GM18502 (cell line): ENCODE measurements around the gene NPR2.

Source experiments
- ATAC-seq: cut with Tn5 transposase; IDR thresholded peaks from one replicate; pipeline ENCODE4 v1.9.1; 2021; ENCODE audit warnings: mild to moderate bottlenecking; ENCODE audit not compliant: unreplicated experiment, poor library complexity

The NPR2 gene

DNA sequence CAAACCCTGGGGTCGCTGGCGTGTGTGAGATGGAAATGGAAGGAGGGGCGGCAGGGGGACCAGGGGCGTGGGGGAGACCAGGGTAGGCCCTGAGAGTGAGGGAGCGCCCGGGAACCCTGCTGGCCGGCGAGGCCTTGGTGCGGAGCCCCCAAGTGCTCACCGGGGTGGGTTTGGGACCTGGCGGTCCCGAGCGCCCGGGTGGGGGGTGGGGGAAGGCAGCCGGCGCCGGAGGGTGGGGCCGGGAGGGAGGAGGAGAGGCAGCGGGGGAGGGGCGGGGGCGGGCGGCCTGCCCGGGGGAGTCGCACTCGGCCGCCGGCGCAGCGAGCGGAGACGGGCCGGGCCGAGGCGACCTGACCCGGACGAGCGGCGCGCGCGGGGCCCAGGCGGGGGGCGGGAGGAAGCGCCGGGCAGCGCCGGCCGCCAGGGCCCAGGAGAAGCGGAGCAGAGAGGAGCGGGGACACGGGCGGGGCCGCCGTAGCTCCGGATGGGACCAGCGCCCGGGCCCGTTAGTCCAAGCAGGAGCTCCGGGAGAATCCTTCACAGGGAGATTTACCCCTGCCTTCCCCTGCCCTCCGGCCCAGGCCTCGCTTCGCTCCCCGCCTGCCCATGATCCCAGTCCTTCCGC lies at the start of gene NPR2:
Gene NPR2, plus strand, starts transcription at position 295 of the 625 bp plus-strand sequence. CDS start 818 bp downstream, outside the sequence.
- no peak for ATAC-seq

GRCh38 chr9:35741740-35742139 lies 49.7 kb upstream of the NPR2 start:
- ATAC-seq: no peak

- ATAC-seq: no peak
These were observed 47.9 kb upstream of the NPR2 start for GRCh38 chr9:35743452-35743851.

DNA sequence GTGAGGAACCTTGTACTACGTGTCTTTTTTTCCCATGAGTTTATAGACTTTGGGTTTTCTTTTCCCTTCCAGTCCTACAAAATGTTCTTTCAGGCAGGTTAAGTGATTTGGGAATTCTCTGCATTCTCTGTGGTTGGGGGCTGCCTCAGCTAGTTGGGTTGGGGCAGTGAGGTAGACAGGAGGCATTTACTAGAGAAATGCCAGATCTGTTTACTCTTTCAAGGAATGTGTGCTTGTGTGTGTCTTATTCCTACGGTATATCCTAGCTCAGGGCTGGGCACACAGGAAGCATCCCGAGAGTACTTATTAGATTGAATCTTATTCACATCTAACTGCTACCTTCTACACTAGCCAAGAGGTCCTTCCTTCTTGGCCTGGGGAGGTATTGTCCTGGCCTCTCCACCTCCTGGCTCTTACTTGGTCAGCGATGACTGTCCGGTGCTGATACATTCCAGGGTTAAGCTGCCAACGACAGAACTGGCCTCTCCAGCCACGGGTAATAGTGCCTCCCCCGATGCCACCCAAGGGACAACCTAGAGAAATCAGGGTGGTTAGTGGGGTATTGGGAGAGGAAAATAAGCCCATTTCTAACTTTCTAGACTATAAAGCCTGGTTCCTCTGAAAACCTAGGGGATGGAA lies 47.4 kb upstream of the NPR2 start:
- no peak for ATAC-seq

GRCh38 chr9:35745569-35745968 lies 45.8 kb upstream of the NPR2 start:
- no peak for ATAC-seq

- no peak for ATAC-seq
These were observed 44.8 kb upstream of the NPR2 start for GRCh38 chr9:35746583-35746982.

DNA sequence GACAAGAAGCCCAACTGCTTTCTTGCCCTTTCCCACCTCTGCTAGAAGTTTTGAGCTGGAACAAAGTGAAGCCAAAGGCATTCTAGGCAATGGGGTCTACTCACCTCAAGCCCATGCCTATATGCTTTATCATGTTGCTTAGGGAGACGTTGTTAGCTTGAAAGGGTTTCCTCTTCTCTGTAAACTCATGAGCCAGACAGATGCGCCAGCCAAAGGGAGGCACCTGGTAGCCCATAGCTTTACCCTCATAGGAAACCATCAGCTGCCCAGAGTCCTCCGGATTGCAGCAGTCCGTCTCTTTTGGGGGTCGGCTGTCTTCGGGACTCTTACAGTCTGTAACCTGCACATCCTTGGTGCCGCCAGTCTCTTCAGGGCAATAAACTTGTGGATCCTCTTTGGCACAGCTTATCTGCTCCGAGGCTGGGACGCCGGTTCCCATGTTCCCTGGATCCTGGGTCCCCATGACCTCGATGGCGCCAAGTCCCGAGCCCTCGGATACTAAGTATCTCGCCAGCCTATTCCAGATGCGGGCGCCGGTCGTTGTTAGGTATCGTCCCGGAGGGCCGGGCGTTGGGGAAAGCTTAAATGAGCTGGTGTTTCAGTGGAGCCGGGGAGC lies 43.0 kb upstream of the NPR2 start:
- no peak for ATAC-seq

DNA sequence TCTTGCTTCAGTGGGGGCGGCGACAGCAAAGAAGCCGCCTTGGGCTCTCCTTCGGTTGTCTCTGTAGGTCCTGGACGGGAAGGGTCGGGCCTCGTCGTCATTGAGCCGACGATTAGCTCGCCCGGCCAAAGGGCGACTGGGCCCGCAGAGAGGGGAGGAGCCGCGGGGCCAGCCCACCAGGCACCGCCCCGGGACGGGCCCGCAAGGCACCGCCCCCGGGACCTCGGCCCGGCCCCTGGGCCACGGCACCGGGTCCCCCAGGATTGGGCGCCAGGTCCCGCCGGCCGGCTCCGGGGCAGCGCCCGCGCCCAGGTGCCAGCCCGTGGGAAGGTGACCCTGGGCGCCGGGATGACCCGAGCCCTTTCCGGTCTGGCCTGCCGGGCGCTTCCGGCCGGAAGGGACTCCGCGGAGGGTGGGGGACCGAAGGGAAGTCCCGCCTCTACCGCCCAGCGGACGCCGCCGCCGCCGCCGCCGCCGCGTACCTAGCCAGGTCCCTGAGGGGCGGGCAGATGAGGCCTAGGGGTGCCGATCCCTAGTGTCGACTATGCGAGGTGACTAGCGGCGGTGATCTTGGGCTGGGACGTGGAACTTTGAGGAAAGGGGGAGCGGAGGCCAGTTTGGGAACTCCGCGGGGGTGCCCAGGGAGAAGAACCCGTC lies 42.4 kb upstream of the NPR2 start, which contains the start of the genes GBA2 and RGP1:
Gene GBA2, minus strand, starts transcription at position 371 of the 657 bp plus-strand sequence. CDS start 524 bp downstream, outside the sequence.
Gene RGP1, plus strand, starts transcription at position 430 of the 657 bp plus-strand sequence. CDS start 469 bp downstream, outside the sequence.
- ATAC-seq: peak; percentile 83

- ATAC-seq: peak; percentile 27
These were observed 41.7 kb upstream of the NPR2 start for GRCh38 chr9:35749515-35750255.

- no peak for ATAC-seq
These were observed 41.2 kb upstream of the NPR2 start for GRCh38 chr9:35750256-35750531.

GRCh38 chr9:35753466-35753865 lies 37.9 kb upstream of the NPR2 start:
- no peak for ATAC-seq

DNA sequence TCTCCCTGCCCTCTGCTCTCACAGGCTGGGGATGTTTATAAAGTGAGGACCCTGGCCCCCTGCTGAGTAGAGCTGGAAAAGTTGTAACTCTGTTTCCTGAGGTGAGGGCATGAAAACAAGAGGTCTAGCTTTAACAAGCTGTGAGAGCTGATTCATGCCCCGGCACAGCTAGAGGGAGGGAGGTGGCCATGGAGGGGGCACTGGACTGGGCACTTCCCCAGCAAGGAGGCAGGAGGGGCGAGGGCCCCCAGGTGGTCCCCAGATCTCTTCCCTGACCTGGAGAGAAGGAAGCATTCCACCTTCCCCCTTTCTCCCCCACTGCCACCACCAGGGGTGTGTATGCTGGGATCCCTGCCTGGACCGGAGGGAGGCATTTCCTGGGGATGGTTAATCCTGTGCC lies 37.1 kb upstream of the NPR2 start, which contains the start of gene MSMP:
Gene MSMP, minus strand, starts transcription at position 13 of the 400 bp plus-strand sequence. CDS start 147 bp downstream, outside the sequence.
- ATAC-seq: no peak

GRCh38 chr9:35755071-35755470 lies 36.3 kb upstream of the NPR2 start:
- no peak for ATAC-seq

DNA sequence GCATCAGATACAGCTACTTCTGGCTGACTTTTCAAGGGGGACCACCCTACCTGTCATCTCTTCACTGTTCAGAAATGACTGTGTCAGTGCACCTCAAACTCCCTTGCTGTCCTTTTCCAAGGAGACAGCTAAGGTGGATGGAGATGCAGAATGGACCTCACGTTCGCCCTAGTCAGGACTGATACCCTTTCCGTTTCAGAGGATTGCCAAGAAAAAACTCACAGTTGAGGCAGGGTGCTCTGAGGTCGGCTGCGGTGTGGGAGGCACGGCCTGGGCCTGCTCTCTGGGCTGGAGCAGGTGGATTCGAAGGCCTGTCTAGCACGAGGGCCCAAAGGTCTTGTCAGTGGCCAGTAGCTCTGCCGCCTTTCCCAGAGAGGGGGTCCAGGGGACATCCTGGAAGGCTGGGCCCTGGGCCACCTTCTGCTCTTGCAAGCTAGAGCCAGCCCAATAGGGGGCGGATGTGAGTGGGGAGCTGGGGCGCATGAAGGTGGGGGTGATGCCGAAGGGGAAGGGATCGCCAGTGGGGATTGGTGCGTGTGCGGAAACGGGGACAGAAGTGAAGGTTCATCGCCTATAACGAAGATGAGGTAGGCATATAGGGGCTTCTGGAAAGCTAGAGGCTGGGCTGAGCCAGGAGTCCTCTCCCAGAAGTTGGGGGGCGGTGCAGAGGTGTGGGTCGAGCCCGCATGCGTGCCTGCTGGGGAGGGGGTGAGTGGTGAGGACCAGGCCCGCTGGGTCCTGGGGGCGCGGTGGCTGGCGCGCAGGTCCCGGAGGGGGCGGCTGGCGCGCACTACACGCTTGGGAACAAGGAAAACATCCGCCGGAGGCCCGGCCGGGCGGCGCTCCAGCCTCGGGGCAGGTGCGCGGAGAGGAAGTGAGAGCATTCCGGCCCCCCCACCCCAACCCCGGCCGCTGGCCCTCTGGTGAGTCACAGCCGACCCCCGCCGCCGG lies 34.8 kb upstream of the NPR2 start:
- peak; percentile 63 for ATAC-seq

DNA sequence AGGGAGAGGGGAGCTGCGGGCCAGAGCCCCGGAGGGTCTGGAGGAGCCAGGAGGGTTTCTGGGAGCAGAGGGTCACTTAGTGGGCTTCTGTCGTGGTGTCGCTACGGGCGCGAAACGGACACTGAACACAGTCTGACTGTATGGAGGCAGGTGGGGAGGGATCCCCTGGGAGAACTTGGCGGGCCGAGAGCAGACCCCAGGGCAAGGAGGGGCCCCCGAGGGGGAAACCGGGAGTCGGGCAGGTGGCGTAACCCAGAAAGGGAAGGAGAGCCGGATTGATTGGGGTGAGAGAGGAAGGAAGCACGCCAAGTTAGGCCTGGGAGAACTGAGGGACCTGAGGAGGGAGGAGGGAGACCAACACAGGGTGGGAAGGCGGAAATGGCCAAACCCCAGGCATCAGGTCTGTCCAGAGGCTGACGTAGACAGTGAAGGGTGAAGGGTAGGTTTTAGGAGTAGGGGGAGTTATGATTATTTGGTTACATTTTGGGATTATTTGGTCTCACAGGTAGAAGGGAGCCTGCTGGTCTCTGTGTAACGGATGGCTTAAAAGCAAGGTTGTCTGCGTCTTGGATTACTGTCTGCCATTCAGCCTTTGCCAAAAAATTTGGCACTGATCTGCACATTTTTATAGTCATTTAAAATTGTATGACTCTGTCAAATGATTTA lies 34.0 kb upstream of the NPR2 start:
- ATAC-seq: peak; percentile 55

DNA sequence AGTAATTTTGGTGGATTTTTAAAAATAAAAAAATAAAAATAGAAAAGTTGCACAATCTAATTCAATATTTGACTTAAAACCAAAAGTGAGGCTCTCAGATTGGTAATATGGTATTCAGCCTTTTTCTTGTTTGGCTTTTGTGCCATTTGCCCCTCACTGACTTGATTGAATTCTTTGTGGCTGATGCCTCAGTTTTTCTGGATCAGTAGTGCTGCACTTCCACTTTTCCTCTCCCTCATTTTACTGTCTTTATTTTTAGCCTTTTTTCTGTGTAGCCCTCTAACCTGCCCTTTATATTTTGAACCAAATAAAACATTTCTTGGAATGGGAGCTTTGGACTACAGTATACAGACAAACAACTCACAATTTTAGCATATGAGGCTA lies 33.5 kb upstream of the NPR2 start:
- no peak for ATAC-seq

- no peak for ATAC-seq
These were observed 32.8 kb upstream of the NPR2 start for GRCh38 chr9:35758475-35759050.

DNA sequence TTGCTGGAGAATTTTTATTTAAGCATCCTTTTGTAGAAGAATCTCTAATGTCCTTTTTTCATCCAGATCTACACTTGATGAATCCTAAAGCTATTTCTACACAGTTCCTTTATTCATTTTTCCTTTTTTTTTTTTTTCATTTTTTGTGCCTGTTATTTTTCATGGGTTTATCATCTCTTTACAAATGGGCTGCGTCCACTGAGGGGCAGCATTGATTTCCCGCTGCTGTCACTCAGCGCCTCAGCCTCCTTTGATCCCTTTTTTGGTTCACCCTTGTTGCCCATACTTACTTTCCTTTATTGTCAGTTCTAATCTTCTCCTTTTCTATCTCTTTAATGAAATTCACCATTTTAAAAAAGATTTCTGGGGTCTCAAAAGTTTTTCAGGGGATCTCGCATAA lies 31.6 kb upstream of the NPR2 start:
- ATAC-seq: no peak
